IPS-18a (cell line): ENCODE results near the gene RNF26.

ENCODE experiments used
- H3K27ac ChIP-seq: one replicate; pipeline ENCODE4 v1.5.1; 2013; ENCODE audit warnings: low read length
- H3K27me3 ChIP-seq: one replicate; pipeline ENCODE4 v1.6.1; 2013; ENCODE audit warnings: mild to moderate bottlenecking, low read length; ENCODE audit not compliant: control insufficient read depth, insufficient read depth
- H3K36me3 ChIP-seq: one replicate; pipeline ENCODE4 v1.6.1; 2013; ENCODE audit warnings: low read depth, low read length; ENCODE audit not compliant: control insufficient read depth
- H3K4me1 ChIP-seq: one replicate; pipeline ENCODE4 v1.6.1; 2013; ENCODE audit warnings: low read depth, low read length; ENCODE audit not compliant: control insufficient read depth
- H3K4me3 ChIP-seq: one replicate; pipeline ENCODE4 v1.5.1; 2013; ENCODE audit warnings: low read length
- H3K9ac ChIP-seq: one replicate; pipeline ENCODE4 v1.6.1; 2013; ENCODE audit warnings: mild to moderate bottlenecking, low read length, moderate library complexity
- H3K9me3 ChIP-seq: one replicate; pipeline ENCODE4 v1.6.1; 2013; ENCODE audit warnings: low read depth, low read length; ENCODE audit not compliant: control insufficient read depth

Gene RNF26

DNA sequence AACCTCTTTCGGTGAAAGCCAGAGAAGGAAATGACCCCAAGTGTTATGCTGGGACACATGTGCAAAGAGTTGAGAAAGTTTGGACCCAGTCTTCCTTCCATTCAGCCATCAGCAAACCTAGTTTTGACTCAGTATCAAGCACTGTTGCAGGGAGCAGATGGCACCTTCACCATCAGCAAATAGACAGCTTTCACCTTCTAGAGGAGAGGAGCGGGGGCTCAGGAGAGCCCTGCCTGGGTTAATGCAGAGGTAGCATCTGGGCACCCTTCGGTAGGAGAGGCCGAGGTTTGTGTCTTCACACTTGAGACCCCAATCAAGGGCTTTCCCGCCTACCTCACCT is 28.4 kb downstream of the RNF26 start:
- no peak overlapping the region for H3K4me3 ChIP-seq
- peaks cover 22% of the 10 kb centered on the region for H3K4me1 ChIP-seq
- no peak overlapping the region for H3K9ac ChIP-seq
- peaks cover 42% of the 10 kb centered on the region for H3K27me3 ChIP-seq
- H3K36me3 ChIP-seq, result no peaks in the 10 kb centered on the region
- no peaks in the 10 kb centered on the region for H3K9me3 ChIP-seq
- H3K27ac ChIP-seq, result no peak overlapping the region

- Histone ChIP-seq H3K4me3 (peak overlapping the region; percentile 47), H3K27ac (no peak overlapping the region), H3K9me3 (no peaks in the 10 kb centered on the region), H3K9ac (peak overlapping the region; percentile 15), H3K27me3 (peaks cover 42% of the 10 kb centered on the region), H3K4me1 (peaks cover 27% of the 10 kb centered on the region), H3K36me3 (no peaks in the 10 kb centered on the region)
Measured at GRCh38 chr11:119363081-119363850, 28.9 kb downstream of the RNF26 start.

DNA sequence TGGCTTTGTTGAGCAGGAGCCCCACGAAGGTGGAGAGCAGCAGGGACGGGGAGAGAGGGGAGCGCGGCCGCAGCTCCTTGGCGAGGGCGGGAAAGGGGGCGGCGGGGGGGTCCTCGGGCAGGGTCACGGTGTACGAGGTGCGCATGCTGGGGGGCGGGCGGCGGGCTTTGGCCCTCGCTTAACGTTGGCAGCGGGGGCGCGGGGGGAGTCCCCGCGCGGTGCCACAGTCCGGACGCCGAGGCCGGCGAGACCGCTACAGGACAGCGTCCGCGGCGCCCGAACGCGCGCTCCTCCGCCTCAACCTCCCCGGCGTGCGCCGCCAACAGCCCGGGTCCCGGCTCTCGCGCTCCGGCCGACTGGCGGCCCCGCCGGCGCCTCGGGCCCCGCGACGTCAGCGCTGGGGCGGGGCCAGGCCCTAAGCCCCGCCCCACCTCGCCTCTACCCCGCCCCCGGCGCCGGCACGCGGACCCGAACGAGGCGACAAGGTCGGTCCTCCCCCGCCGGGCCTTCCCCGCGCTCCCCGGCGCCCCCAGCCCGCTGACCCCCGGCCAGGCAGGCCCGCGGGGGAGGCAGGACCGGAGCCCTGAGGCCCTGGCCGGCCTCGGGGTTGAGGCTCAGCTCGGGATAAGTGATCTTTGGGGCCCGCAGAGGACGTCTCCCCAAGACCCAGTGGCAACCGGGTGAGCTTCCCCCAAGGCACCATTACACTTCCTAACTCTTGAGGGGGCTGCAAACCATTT is 29.7 kb downstream of the RNF26 start:
- Histone ChIP-seq H3K9me3 (no peaks in the 10 kb centered on the region), H3K4me3 (peak overlapping the region; percentile 47), H3K27me3 (peaks cover 42% of the 10 kb centered on the region), H3K9ac (peak overlapping the region; percentile 15), H3K4me1 (peaks cover 30% of the 10 kb centered on the region), H3K36me3 (no peaks in the 10 kb centered on the region), H3K27ac (no peak overlapping the region)

DNA sequence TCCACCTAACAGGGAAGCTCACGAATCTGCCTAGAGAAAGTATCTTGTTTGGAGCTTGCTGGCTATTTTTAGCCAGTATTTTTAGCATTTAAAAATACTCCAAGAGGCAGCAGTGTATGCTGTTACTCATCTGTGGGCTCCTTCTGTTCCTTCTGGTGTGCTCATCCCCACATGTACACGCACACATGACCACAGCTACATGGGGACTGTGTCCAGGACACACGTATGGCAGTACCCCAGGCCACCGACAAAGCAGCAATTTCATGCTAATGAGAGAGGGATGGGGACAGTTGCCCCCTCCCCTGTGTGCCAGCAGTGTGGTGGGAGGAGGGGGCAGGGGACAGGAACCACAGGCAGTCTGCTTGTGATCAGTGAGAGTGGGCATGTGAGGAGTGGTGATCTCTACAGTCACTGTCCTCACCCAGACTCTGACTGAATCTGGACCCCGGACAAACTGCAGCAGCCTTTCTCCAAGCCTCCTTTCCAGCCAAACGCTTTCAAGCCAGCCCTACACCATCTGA is 30.8 kb downstream of the RNF26 start:
- Histone ChIP-seq H3K4me3 (no peak overlapping the region), H3K4me1 (peaks cover 30% of the 10 kb centered on the region), H3K27ac (no peak overlapping the region), H3K36me3 (no peaks in the 10 kb centered on the region), H3K9me3 (no peaks in the 10 kb centered on the region), H3K27me3 (peaks cover 42% of the 10 kb centered on the region), H3K9ac (no peak overlapping the region)

GRCh38 chr11:119366690-119367620 is 32.6 kb downstream of the RNF26 start:
- H3K9ac ChIP-seq, result no peak overlapping the region
- H3K27me3 ChIP-seq, result peaks cover 37% of the 10 kb centered on the region
- no peak overlapping the region for H3K4me3 ChIP-seq
- peaks cover 16% of the 10 kb centered on the region for H3K4me1 ChIP-seq
- H3K9me3 ChIP-seq, result no peaks in the 10 kb centered on the region
- no peaks in the 10 kb centered on the region for H3K36me3 ChIP-seq
- H3K27ac ChIP-seq, result no peak overlapping the region

- H3K36me3 ChIP-seq, result no peaks in the 10 kb centered on the region
- H3K4me3 ChIP-seq, result no peak overlapping the region
- H3K27me3 ChIP-seq, result peaks cover 30% of the 10 kb centered on the region
- no peak overlapping the region for H3K27ac ChIP-seq
- no peaks in the 10 kb centered on the region for H3K9me3 ChIP-seq
- no peak overlapping the region for H3K9ac ChIP-seq
- H3K4me1 ChIP-seq, result peaks cover 13% of the 10 kb centered on the region
Measured at GRCh38 chr11:119367661-119368120, 33.4 kb downstream of the RNF26 start.

DNA sequence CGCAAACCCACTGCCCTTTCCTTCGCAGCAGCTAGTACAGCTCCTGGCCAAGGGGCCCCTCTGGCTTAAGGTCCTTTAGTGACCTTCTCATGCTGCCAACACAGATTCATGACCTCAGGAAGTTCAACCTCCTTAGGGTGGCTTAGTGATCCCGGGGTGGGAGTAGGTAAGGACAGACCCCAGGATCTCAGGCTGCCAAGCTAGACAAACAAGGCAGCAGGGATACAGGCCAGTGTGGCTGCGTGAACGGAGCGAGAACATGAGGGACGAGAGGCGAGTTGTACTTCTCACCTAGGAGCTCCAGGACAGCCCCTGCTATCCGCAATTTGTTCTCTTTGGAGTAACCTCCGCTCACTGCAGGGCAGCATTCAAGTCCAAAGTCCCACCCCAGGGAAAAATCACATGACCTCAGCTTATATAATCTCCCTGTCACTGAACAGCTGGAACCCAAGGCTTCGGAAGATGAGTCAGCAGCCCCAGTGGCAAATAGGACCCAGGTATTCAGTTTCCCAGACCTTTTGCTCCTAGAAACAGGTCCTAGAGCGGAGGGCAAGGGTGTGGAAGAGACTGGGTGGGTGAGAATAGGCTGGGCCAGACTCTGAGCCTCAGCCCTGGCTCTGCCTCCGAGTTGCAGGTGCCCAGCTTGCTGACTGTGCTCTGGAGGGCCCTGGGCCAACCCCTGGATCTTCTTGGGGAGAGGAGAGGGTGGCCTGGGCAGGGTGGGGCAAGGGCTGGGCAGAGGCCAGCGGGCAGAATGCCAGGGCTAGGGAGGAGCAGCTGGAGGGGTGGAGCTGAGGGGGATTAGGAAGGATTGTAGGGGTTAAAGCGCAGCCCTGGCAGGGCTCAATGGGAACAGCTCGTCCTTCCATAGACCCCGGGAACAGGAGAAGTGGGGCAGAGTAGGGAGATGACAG is 34.1 kb downstream of the RNF26 start:
- no peak overlapping the region for H3K27ac ChIP-seq
- no peak overlapping the region for H3K9ac ChIP-seq
- H3K4me1 ChIP-seq, result peaks cover 13% of the 10 kb centered on the region
- no peaks in the 10 kb centered on the region for H3K36me3 ChIP-seq
- H3K27me3 ChIP-seq, result peaks cover 23% of the 10 kb centered on the region
- H3K9me3 ChIP-seq, result no peaks in the 10 kb centered on the region
- H3K4me3 ChIP-seq, result no peak overlapping the region

GRCh38 chr11:119369132-119369925 is 35.0 kb downstream of the RNF26 start:
- Histone ChIP-seq H3K4me1 (peaks cover 14% of the 10 kb centered on the region), H3K27ac (no peak overlapping the region), H3K27me3 (peaks cover 14% of the 10 kb centered on the region), H3K4me3 (no peak overlapping the region), H3K9ac (no peak overlapping the region), H3K36me3 (no peaks in the 10 kb centered on the region), H3K9me3 (no peaks in the 10 kb centered on the region)

DNA sequence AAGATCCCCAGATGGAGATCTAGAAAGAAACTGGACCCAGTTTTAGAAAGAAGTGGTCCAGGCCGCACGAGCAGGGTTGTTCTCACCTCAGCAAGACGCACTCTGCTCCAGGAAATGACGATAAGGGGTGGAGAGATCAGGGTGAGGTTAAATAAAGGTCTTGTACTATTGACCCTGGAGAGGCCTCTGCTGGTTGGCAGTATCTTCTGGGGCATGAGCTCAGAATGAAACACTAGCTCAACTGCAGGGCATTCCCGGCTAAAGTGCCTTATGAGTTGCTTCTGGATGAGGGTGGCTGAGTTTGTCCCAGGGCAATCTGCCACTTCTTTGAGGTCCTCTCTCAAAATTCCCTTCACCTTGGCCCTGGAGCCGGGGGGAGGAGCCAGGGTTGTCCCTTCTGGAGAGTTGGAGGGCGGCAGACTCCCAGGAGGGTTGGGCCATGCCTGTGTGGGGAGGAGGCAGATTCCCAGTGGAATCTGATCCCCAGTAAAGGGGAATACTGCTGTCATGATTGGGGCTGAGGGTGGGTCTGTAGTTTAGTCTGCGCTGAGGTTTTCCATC is 36.2 kb downstream of the RNF26 start:
- Histone ChIP-seq H3K4me1 (peaks cover 22% of the 10 kb centered on the region), H3K27me3 (peaks cover 2% of the 10 kb centered on the region), H3K36me3 (no peaks in the 10 kb centered on the region), H3K4me3 (no peak overlapping the region), H3K9ac (no peak overlapping the region), H3K27ac (no peak overlapping the region), H3K9me3 (no peaks in the 10 kb centered on the region)
